ENCODE measurements around the gene PCSK5. TPM values are rescaled to one million over a fixed set of nuclear protein-coding genes. Genes with fewer than 3 reads are reported as not detected.
"Not testable (repeated sequence)": the region's sequence is repeated elsewhere in the genome, so short reads cannot be mapped to it uniquely, and the experiment has no call there.

Gene PCSK5
- total RNA-seq, 2 experiments from 2014 or later: 14.4 to 15.2 TPM

DNA sequence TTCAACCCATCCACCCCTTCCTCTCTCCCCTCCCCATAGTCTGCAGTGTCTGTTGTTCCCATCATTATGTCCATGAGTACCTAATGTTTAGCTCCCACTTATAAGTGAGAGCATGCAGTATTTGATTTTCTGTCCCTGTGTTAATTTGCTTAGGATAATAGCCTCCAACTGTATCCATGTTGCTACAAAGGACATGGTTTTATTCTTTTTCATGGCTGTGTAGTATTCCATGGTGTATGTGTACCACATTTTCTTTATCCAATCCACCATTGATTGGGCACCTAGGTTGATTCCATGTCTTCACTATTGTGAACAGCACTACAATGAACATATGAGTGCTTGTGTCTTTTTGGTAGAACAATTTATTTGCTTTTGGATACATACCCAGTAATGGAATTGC is 187.1 kb downstream of the PCSK5 start:
- intact Hi-C loops (cut with DNase I, micrococcal nuclease): no loop called here
- ATAC-seq (ENCODE audit: poor library complexity): no peak
- no peak overlapping the region for H3K27ac ChIP-seq (ENCODE audit: low read depth in 1 of 2, low read length in 2 of 2)
- Mint-ChIP-seq H3K36me3 (ENCODE audit: low read depth) (peaks cover 67% of the 10 kb centered on the region), H3K27ac (no peak overlapping the region), H3K27me3 (no peaks in the 10 kb centered on the region), H3K4me1 (ENCODE audit: low read depth) (no peaks in the 10 kb centered on the region), H3K4me3 (no peak overlapping the region), H3K9me3 (no peaks in the 10 kb centered on the region)
- no peak overlapping the region for H3K4me3 ChIP-seq (ENCODE audit: low read length)
- DNase-seq: no peak
- H3K27me3 ChIP-seq (ENCODE audit: control insufficient read depth in 1 of 2, insufficient read depth in 2 of 2, low read length in 2 of 2): no peaks in the 10 kb centered on the region
- no peaks in the 10 kb centered on the region for H3K4me1 ChIP-seq (ENCODE audit: insufficient read depth, low read length)
- no peak for TF ChIP-seq CTCF (IDR thresholded peaks at IDR 0.05)
- ChIA-PET CTCF (no interaction called here), POLR2A (interaction anchor here (1.3 kb wide), 1 partner anchor 24 kb away, joined by 3 read pairs; no protein-coding TSS in a partner anchor)
- H3K9me3 ChIP-seq (ENCODE audit: control insufficient read depth in 1 of 2, insufficient read depth in 1 of 2, low read length in 2 of 2): no peaks in the 10 kb centered on the region
- no peaks in the 10 kb centered on the region for H3K36me3 ChIP-seq (ENCODE audit: insufficient read depth, low read length)

GRCh38 chr9:76081281-76081680 is 190.8 kb downstream of the PCSK5 start:
- H3K27me3 ChIP-seq (ENCODE audit: control insufficient read depth in 1 of 2, insufficient read depth in 2 of 2, low read length in 2 of 2); DNase-seq; H3K9me3 Mint-ChIP-seq; H3K4me1 Mint-ChIP-seq (ENCODE audit: low read depth); H3K9me3 ChIP-seq (ENCODE audit: control insufficient read depth in 1 of 2, insufficient read depth in 1 of 2, low read length in 2 of 2); H3K27ac ChIP-seq (ENCODE audit: low read depth in 1 of 2, low read length in 2 of 2); H3K4me3 Mint-ChIP-seq; CTCF ChIA-PET; H3K4me1 ChIP-seq (ENCODE audit: insufficient read depth, low read length); H3K27me3 Mint-ChIP-seq; ATAC-seq (ENCODE audit: poor library complexity); H3K27ac Mint-ChIP-seq; H3K4me3 ChIP-seq (ENCODE audit: low read length); H3K36me3 ChIP-seq (ENCODE audit: insufficient read depth, low read length): not testable (repeated sequence)
- H3K36me3 Mint-ChIP-seq (ENCODE audit: low read depth): peaks cover 55% of the 10 kb centered on the region
- POLR2A ChIA-PET: interaction anchor here (0.7 kb wide), 1 partner anchor 10 kb away, joined by 3 read pairs; no protein-coding TSS in a partner anchor
- intact Hi-C loops (cut with DNase I, micrococcal nuclease): loop anchor here in 1 of 2 experiments (10.0 kb wide), 2 partner anchors 56 to 84 kb away; no protein-coding TSS in a partner anchor

DNA sequence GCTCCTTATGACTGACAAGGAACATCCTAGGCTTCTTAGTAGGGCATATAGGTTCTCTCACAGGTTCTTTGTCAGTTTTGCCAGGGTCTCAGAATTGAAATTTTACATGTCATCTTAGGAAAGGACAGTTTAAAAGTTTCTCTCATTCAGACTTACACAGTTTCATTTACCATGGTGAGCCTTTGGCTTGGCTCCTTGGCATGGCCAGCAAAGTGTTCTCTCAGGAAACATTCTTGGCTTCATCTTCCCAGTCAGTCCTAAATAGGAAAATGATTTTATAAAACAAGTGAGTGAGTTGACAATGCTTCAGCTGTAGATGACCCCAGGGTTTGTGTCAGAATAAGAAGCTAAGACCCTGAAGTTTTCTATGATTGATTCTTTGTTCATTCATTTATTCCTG is 191.6 kb downstream of the PCSK5 start:
- Histone ChIP-seq H3K27ac (ENCODE audit: low read depth in 1 of 2, low read length in 2 of 2) (no peak overlapping the region), H3K4me1 (ENCODE audit: insufficient read depth, low read length) (no peaks in the 10 kb centered on the region), H3K9me3 (ENCODE audit: control insufficient read depth in 1 of 2, insufficient read depth in 1 of 2, low read length in 2 of 2) (no peaks in the 10 kb centered on the region), H3K27me3 (ENCODE audit: control insufficient read depth in 1 of 2, insufficient read depth in 2 of 2, low read length in 2 of 2) (no peaks in the 10 kb centered on the region), H3K36me3 (ENCODE audit: insufficient read depth, low read length) (no peaks in the 10 kb centered on the region), H3K4me3 (ENCODE audit: low read length) (no peak overlapping the region)
- Mint-ChIP-seq H3K4me3 (no peak overlapping the region), H3K27me3 (no peaks in the 10 kb centered on the region), H3K9me3 (no peaks in the 10 kb centered on the region), H3K36me3 (ENCODE audit: low read depth) (peaks cover 51% of the 10 kb centered on the region), H3K4me1 (ENCODE audit: low read depth) (no peaks in the 10 kb centered on the region), H3K27ac (no peak overlapping the region)
- POLR2A ChIA-PET: no interaction called here
- DNase-seq (no peak), ATAC-seq (ENCODE audit: poor library complexity) (no peak)
- intact Hi-C loops (cut with DNase I, micrococcal nuclease): loop anchor here in 1 of 2 experiments (10.0 kb wide), 2 partner anchors 57 to 83 kb away; no protein-coding TSS in a partner anchor
- CTCF ChIA-PET: no interaction called here
- no peak for TF ChIP-seq CTCF (IDR thresholded peaks at IDR 0.05)

DNA sequence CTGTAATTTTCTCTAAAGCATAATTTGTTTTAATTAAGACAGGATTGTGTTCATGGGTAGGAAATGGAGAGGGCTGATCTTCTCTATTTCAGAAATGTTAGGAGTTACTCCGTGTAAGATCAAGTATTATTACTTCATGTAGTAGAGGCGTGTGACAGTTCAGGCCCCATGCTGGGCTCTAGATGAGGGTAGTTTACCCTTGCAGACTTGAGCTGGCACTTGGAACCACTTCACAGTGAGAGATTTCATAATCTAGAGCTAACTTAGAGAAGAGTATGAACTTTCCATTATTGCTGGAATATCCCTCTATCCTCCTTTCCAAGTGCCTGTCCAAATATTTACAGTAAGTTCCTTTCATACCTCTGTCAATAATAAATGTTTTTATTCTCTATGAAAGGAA is 195.1 kb downstream of the PCSK5 start:
- H3K4me1 ChIP-seq (ENCODE audit: insufficient read depth, low read length): no peaks in the 10 kb centered on the region
- no peaks in the 10 kb centered on the region for H3K27me3 ChIP-seq (ENCODE audit: control insufficient read depth in 1 of 2, insufficient read depth in 2 of 2, low read length in 2 of 2)
- H3K27ac Mint-ChIP-seq: no peak overlapping the region
- H3K4me3 Mint-ChIP-seq: no peak overlapping the region
- no peaks in the 10 kb centered on the region for H3K36me3 ChIP-seq (ENCODE audit: insufficient read depth, low read length)
- no peaks in the 10 kb centered on the region for H3K27me3 Mint-ChIP-seq
- H3K36me3 Mint-ChIP-seq (ENCODE audit: low read depth): peaks cover 29% of the 10 kb centered on the region
- DNase-seq: no peak
- no peak for TF ChIP-seq CTCF (IDR thresholded peaks at IDR 0.05)
- no peak for ATAC-seq (ENCODE audit: poor library complexity)
- H3K9me3 ChIP-seq (ENCODE audit: control insufficient read depth in 1 of 2, insufficient read depth in 1 of 2, low read length in 2 of 2): no peaks in the 10 kb centered on the region
- ChIA-PET POLR2A (no interaction called here), CTCF (interaction anchor here (0.7 to 1.2 kb wide), 2 partner anchors 62 to 202 kb away, joined by 3 read pairs; no protein-coding TSS in a partner anchor)
- H3K9me3 Mint-ChIP-seq: no peaks in the 10 kb centered on the region
- H3K4me1 Mint-ChIP-seq (ENCODE audit: low read depth): no peaks in the 10 kb centered on the region
- no peak overlapping the region for H3K27ac ChIP-seq (ENCODE audit: low read depth in 1 of 2, low read length in 2 of 2)
- intact Hi-C loops (cut with DNase I, micrococcal nuclease): loop anchor here in 1 of 2 experiments (10.0 kb wide), 2 partner anchors 61 to 79 kb away; no protein-coding TSS in a partner anchor
- no peak overlapping the region for H3K4me3 ChIP-seq (ENCODE audit: low read length)

Data from CD4-positive, alpha-beta T cell (primary cell).